ENCODE data around the gene PEX19.

PEX19 gene

DNA sequence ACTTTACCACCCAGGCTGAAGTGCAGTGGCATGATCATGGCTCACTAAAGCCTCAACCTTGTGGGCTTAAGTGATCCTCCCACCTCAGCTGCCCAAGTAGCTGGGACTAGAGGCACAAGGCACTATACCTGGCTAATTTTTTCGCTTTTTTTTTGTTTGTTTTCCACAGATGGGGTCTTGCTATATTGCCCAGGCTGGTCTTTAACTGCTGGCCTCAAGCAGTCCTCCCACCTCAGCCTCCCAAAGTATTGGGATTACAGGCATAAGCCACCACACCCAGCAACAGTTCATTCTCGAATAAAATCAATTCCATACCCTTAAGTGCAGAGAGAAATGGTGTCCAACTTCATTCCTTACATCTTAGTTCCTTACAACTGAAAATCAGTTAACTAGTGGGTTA, 47.4 kb downstream of the PEX19 start:
- no peak for DNase-seq

DNA sequence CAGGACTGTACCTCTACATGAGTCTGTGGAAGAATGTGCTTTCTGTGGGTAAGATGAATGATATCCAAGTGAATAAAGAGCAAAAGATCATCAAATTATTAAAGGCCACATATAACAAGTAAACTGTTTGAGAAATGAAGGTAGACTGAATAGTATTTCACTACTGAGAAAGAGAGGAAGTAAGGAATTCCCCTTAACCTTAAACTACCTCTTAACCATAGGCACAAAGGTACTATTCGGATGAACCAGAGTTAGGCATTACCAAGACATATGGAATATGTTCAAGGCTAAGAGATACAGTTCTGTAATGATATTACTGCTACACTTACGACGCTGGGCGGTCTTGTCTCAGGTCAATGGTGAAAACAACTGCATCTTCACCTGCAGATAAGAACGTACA, 48.1 kb downstream of the PEX19 start:
- no peak for DNase-seq

DNA sequence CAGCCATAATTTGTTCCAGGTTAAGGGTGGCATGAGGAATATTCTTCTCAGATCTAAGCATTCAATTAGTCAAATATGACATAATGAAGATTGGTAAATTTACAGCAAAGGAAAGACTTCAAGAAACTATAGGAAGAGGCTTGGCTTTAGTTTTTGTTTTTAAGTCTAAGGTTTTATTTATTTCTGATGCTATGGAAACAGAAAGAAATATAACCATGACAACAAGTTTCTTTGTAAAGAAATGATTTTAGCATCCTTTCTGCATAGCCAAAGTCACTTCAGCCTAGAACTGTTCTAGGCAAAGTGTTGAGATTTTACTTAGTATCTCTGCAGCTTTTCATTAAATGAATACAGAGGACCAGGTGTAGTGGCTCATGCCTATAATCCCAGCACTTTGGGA, 52.0 kb downstream of the PEX19 start:
- no peak for DNase-seq

DNA sequence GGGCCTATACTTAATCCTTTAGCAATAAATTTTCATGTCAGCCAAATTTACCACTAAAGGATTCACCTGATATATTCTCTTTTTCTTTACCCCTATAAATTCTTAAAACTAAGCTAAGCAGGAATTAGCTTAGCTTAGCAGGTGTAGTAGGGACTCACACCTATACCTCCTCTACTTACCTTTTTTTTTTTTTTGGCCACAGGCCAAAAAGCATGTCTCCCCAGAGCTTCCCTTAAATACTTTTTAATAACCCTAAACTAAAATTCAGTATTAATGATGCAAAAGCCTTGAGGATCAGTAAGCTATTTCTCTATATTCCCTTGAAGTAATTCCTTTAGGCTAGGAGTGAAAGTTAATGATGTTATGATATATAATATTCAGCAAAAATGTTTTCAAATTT, 56.5 kb downstream of the PEX19 start:
- DNase-seq, result no peak

DNA sequence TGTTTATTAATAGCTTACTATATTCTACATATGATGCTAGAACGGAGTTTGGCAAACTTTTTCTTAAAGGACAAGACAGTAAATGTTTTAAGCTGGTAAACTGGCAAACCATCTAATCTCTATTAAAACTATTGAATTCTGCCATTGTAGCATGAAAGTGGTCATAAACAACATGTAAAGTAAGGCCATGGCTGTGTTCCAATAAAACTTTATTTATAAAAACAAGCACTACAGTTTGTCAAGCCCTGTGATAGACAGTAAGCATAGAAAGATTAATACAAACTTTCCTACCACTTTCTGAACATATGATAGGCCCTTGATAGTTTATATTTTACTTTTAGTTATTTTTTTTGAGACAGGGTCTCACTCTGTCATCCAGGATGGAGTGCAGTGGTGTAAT, 57.4 kb downstream of the PEX19 start:
- no peak for DNase-seq

DNA sequence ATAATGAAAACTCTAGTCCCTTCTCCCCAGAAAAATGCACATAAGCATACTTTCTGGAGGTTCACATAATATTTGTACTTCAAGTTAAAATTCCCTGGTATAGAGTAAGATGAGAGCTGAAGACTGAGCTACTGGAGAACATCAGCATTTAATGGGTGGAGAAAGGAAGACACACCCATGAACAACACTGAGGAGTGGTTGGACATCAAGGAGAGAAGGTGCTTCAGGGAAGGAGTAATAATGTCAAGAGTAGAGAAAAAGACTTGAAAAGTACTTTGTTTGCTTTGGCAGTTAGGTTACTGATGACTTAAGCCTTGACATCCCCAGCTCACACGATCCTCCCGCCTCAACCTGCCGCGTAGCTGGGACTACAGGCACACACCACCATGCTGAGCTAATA, 57.9 kb downstream of the PEX19 start:
- no peak for DNase-seq

All from HCEC 1CT (cell line).